Breast epithelium (tissue), 3 donors: ENCODE results near the gene HNRNPH1.

ENCODE experiments used
- CTCF ChIP-seq, 3 donors: fragments of 450-650 bp; IDR thresholded peaks; one replicate each; pipeline ENCODE4 v1.5.1; 2016 to 2017; ENCODE audit warnings: antibody characterized with exemption in 3 of 3, mild to moderate bottlenecking in 3 of 3, moderate library complexity in 3 of 3
- POLR2AphosphoS5 ChIP-seq, 3 donors: sonication (generic); formaldehyde crosslinking; IDR thresholded peaks; one replicate each; pipeline ENCODE4 v1.6.1; 2017; ENCODE audit warnings: antibody characterized with exemption in 3 of 3

- TF ChIP-seq CTCF (IDR thresholded peaks at IDR 0.05) = no peak
- TF ChIP-seq POLR2AphosphoS5 (IDR thresholded peaks at IDR 0.05) = no peak
Observed at GRCh38 chr5:179624841-179625271, 1.4 kb upstream of the HNRNPH1 start.
